Natural killer cell treated with Interleukin-12 subunit alpha and Interleukin-12 subunit beta and Interleukin-15 and Interleukin-18, amount 100 ng/mL, for 72 hours (primary cell): ENCODE measurements around the gene SMPX. TPM values are rescaled to one million over a fixed set of nuclear protein-coding genes. Genes with fewer than 3 reads are reported as not detected.

Source experiments
- total RNA-seq, 2 donors: library from RNA; stranded (reverse); gene quantifications; one replicate each; pipeline ENCODE4 v1.2.3, GENCODE V29; 2022

Gene SMPX
- total RNA-seq, 2 donors from 2014 or later = not detected

Other genes starting within 250 kb of the SMPX start
- gene KLHL34, start 99.8 kb downstream of the SMPX start, total RNA-seq = not detected
- 10 to 100 TPM; 10.6 to 16.5 TPM for gene MBTPS2, start 81.5 kb upstream of the SMPX start, total RNA-seq
- gene YY2, start 97.9 kb upstream of the SMPX start, total RNA-seq = 1 to 10 TPM; 2.0 to 2.6 TPM
- gene SMS, start 182.6 kb upstream of the SMPX start, total RNA-seq = 100 to 1,000 TPM; 119 to 127 TPM